ENCODE data around the gene COPB2. TPM values are rescaled to one million over a fixed set of nuclear protein-coding genes. Genes with fewer than 3 reads are reported as not detected.

The COPB2 gene
- total and polyA plus RNA-seq, 10 of the 15 experiments (the other 5 are each of a cell fraction or from before 2014, with no cell fraction given): 51.3 to 143 (median 116) TPM

- TF ChIP-seq REST (IDR thresholded peaks at IDR 0.05; ENCODE audit: low read depth, low read length) (no peak), SRF (IDR thresholded peaks at IDR 0.05; ENCODE audit: low read depth in 2 of 2, low read length in 2 of 2) (peak in 1 of 2 experiments; percentile 61; a peak in 1 of 4 replicates), RUNX3 (IDR thresholded peaks at IDR 0.05; ENCODE audit: low read length) (peak; percentile 93), SMC3 (IDR thresholded peaks at IDR 0.05; ENCODE audit: borderline replicate concordance, low read length) (no peak), TCF12 (IDR thresholded peaks at IDR 0.05; ENCODE audit: low read depth, low read length) (no peak), RCOR1 (conservative IDR thresholded peaks at IDR 0.05; ENCODE audit: low read depth, low read length) (0 out of 2 replicates have a peak, but pooled peaks have one; percentile 56), IRF3 (IDR thresholded peaks at IDR 0.05) (no peak), ZZZ3 (IDR thresholded peaks at IDR 0.05; ENCODE audit: control insufficient read depth, insufficient read length, low read depth) (no peak), CREB1 (IDR thresholded peaks at IDR 0.05; ENCODE audit: low read depth) (peak; percentile 65), TARDBP (IDR thresholded peaks at IDR 0.05; ENCODE audit: borderline replicate concordance) (peak; percentile 84), BCL3 (IDR thresholded peaks at IDR 0.05; ENCODE audit: borderline replicate concordance, insufficient read depth, low read depth, low read length, poor library complexity, severe bottlenecking) (no peak), KAT2A (conservative IDR thresholded peaks at IDR 0.05; ENCODE audit: control insufficient read depth, low read depth, low read length) (no peak), ZBED1 (IDR thresholded peaks at IDR 0.05; ENCODE audit: borderline replicate concordance) (0 out of 2 replicates have a peak, but pooled peaks have one; percentile 28), JUND (IDR thresholded peaks at IDR 0.05; ENCODE audit: low read depth, low read length) (no peak), LARP7 (IDR thresholded peaks at IDR 0.05) (0 out of 2 replicates have a peak, but pooled peaks have one; percentile 69), SMAD5 (IDR thresholded peaks at IDR 0.05; ENCODE audit: low read depth) (peak; percentile 76; the same call in 1 of the 2 replicates), NKRF (conservative IDR thresholded peaks at IDR 0.05) (peak; percentile 67; the same call in 1 of the 2 replicates), ATF2 (IDR thresholded peaks at IDR 0.05; ENCODE audit: low read length) (no peak), SUPT20H (IDR thresholded peaks at IDR 0.05; ENCODE audit: borderline replicate concordance, control insufficient read depth, low read depth, low read length) (no peak), SREBF2 (IDR thresholded peaks at IDR 0.05; ENCODE audit: low read length) (0 out of 2 replicates have a peak, but pooled peaks have one; percentile 19)
Measured at GRCh38 chr3:139343895-139344856, 45.3 kb downstream of the COPB2 start, which contains the start of gene MRPS22 (continued).
